Measurements from ENCODE around the gene SYT7.

DNA sequence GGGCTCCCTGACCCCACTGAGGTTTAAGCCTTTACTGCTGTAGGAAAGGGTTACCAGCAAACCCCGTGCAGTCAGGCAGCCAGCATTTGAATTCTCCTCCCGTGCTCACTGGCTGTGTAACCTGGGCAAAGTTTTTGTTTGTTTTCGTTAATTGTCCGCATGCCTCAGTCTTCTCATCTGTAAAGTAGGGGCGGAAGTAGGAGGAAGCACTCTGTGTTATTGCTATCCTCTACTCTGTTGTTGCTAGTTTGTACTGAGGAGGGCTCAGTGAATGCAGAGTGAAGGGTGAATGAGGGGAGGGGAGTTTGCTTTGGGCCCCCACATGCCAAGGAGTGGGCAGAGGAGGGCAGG, 14.0 kb upstream of the SYT7 start:
- TF ChIP-seq, protein P1, sequence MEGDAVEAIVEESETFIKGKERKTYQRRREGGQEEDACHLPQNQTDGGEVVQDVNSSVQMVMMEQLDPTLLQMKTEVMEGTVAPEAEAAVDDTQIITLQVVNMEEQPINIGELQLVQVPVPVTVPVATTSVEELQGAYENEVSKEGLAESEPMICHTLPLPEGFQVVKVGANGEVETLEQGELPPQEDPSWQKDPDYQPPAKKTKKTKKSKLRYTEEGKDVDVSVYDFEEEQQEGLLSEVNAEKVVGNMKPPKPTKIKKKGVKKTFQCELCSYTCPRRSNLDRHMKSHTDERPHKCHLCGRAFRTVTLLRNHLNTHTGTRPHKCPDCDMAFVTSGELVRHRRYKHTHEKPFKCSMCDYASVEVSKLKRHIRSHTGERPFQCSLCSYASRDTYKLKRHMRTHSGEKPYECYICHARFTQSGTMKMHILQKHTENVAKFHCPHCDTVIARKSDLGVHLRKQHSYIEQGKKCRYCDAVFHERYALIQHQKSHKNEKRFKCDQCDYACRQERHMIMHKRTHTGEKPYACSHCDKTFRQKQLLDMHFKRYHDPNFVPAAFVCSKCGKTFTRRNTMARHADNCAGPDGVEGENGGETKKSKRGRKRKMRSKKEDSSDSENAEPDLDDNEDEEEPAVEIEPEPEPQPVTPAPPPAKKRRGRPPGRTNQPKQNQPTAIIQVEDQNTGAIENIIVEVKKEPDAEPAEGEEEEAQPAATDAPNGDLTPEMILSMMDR (IDR thresholded peaks at IDR 0.05; ENCODE audit: low read depth, low read length): no peak
- TF ChIP-seq POLR2A (IDR thresholded peaks at IDR 0.05; ENCODE audit: extremely low read depth, insufficient read length) (no peak), MYC (IDR thresholded peaks at IDR 0.05; ENCODE audit: low read depth, low read length) (no peak)
- TF ChIP-seq, protein P2, sequence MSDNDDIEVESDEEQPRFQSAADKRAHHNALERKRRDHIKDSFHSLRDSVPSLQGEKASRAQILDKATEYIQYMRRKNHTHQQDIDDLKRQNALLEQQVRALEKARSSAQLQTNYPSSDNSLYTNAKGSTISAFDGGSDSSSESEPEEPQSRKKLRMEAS (IDR thresholded peaks at IDR 0.05; ENCODE audit: low read depth, low read length): no peak

Data from NB4 (cell line).